Brain microvascular endothelial cell (primary cell): Measurements from ENCODE around the gene UBN1.

Source experiments
- DNase-seq: peaks from one replicate; pipeline ENCODE4 v3.0.0-alpha.2; 2020
- H3K27ac ChIP-seq: fragments of 250-450 bp; sonication (Bioruptor Pico); 2 replicates; pipeline ENCODE4 v1.5.1; 2020; ENCODE audit warnings: mild to moderate bottlenecking, moderate library complexity
- H3K27me3 ChIP-seq: fragments of 250-450 bp; sonication (Bioruptor Pico); replicated peaks from 2 replicates; pipeline ENCODE4 v1.5.1; 2020; ENCODE audit warnings: mild to moderate bottlenecking
- H3K36me3 ChIP-seq: fragments of 250-450 bp; sonication (Bioruptor Pico); replicated peaks from 2 replicates; pipeline ENCODE4 v1.5.1; 2020; ENCODE audit warnings: mild to moderate bottlenecking
- H3K4me3 ChIP-seq: 2 replicates; pipeline ENCODE4 v1.5.1; 2011; ENCODE audit warnings: low read depth, mild to moderate bottlenecking, control low read depth, low read length, moderate library complexity
- in situ Hi-C: cut with HindIII; loops from 2 replicates; pipeline ENCODE4 v1.10.0; 2017; ENCODE audit warnings: low sequenced_read_pairs, low pct_ligation_motif_present
- TF ChIP-seq, protein P1 (sequence below): IDR thresholded peaks from 2 replicates; pipeline ENCODE4 v1.5.1; 2011; ENCODE audit warnings: low read depth, mild to moderate bottlenecking, moderate library complexity, low read length, control low read depth, inconsistent platforms; ENCODE audit errors: missing control alignments

UBN1 gene

DNA sequence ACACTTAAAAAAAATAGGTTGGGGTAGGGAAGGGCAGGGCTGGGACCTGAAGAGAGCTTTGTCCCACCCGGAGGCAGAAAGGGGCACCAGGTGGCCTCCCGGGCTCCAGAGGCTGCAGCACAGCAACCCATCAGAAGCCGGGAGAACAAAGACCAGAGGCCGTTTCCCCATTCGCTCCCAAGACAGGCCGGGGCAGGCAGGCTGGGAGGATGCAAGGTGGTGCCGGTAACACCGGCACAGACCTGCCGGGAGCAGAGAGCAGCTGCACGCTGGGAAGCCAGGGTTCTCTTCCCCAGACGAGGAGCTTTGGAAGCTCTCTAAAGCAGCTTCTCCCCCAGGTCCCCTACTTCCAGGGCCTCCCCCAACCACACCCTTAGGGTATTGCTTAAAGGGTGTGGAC lies 84.1 kb downstream of the UBN1 start:
- in situ Hi-C loops, result no loop called here
- DNase-seq, result no peak
- TF ChIP-seq, protein P1, sequence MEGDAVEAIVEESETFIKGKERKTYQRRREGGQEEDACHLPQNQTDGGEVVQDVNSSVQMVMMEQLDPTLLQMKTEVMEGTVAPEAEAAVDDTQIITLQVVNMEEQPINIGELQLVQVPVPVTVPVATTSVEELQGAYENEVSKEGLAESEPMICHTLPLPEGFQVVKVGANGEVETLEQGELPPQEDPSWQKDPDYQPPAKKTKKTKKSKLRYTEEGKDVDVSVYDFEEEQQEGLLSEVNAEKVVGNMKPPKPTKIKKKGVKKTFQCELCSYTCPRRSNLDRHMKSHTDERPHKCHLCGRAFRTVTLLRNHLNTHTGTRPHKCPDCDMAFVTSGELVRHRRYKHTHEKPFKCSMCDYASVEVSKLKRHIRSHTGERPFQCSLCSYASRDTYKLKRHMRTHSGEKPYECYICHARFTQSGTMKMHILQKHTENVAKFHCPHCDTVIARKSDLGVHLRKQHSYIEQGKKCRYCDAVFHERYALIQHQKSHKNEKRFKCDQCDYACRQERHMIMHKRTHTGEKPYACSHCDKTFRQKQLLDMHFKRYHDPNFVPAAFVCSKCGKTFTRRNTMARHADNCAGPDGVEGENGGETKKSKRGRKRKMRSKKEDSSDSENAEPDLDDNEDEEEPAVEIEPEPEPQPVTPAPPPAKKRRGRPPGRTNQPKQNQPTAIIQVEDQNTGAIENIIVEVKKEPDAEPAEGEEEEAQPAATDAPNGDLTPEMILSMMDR, result no peak
- no peak overlapping the region for H3K4me3 ChIP-seq
- peaks cover 21% of the 10 kb centered on the region for H3K27me3 ChIP-seq
- no peak overlapping the region for H3K27ac ChIP-seq
- no peaks in the 10 kb centered on the region for H3K36me3 ChIP-seq
